ENCODE data around the gene NIPBL. TPM values are rescaled to one million over a fixed set of nuclear protein-coding genes. Genes with fewer than 3 reads are reported as not detected.

The NIPBL gene
- polyA plus RNA-seq, 1 of the 3 experiments (the other 2 are of a cell fraction), result 5.2 TPM

- H3K27me3 ChIP-seq (ENCODE audit: insufficient read depth), result no peaks in the 10 kb centered on the region
- H3F3A ChIP-seq (replicated peaks; ENCODE audit: insufficient read depth), result no peaks in the 10 kb centered on the region
- no peak overlapping the region for H3K4me3 ChIP-seq (ENCODE audit: low read depth in 2 of 2, low read length in 1 of 2)
- H3K27ac ChIP-seq (ENCODE audit: low read depth in 2 of 2, low read length in 1 of 2), result no peak overlapping the region
- no peak for DNase-seq
- peaks cover 0 to 5% of the 10 kb centered on the region in 2 experiments; a peak in 2 of 4 replicates for H3K4me1 ChIP-seq (ENCODE audit: control insufficient read depth in 1 of 2, insufficient read depth in 2 of 2, low read depth in 1 of 2, low read length in 1 of 2)
- H3K9me2 ChIP-seq, result no peaks in the 10 kb centered on the region
- no peaks in the 10 kb centered on the region for H3K9me3 ChIP-seq
- POLR2A ChIA-PET, result no interaction called here
- WGBS (ENCODE audit: low lambda C conversion rate), result 100% methylated on average over 2 of the region's 2 CpGs
- no peak overlapping the region for H3K4me2 ChIP-seq
- H3K9ac ChIP-seq, result no peak overlapping the region
- peaks cover 94% of the 10 kb centered on the region for H4K20me1 ChIP-seq (ENCODE audit: insufficient read depth)
- TF ChIP-seq RAD21 (IDR thresholded peaks at IDR 0.05; ENCODE audit: low read length) (no peak), JUND (IDR thresholded peaks at IDR 0.05) (no peak), RXRA (IDR thresholded peaks at IDR 0.05; ENCODE audit: borderline replicate concordance, low read depth) (no peak), USF2 (IDR thresholded peaks at IDR 0.05; ENCODE audit: borderline replicate concordance, low read depth, low read length) (no peak), EZH2phosphoT487 (IDR thresholded peaks at IDR 0.05; ENCODE audit: borderline replicate concordance, low read depth) (no peak), GATA2 (CRISPR knock-in tag; IDR thresholded peaks at IDR 0.05) (no peak), MEF2A (IDR thresholded peaks at IDR 0.05; ENCODE audit: borderline replicate concordance, low read depth) (no peak), TEAD4 (IDR thresholded peaks at IDR 0.05; ENCODE audit: borderline replicate concordance, insufficient read depth) (no peak), SIN3A (IDR thresholded peaks at IDR 0.05; ENCODE audit: borderline replicate concordance, low read depth, low read length) (no peak), GABPA (IDR thresholded peaks at IDR 0.05; ENCODE audit: low read depth) (no peak), RCOR1 (IDR thresholded peaks at IDR 0.05; ENCODE audit: low read length) (no peak), FOXJ3 (CRISPR knock-in tag; IDR thresholded peaks at IDR 0.05) (no peak), ELF1 (IDR thresholded peaks at IDR 0.05) (no peak), FOXM1 (IDR thresholded peaks at IDR 0.05; ENCODE audit: low read depth) (no peak), NRF1 (IDR thresholded peaks at IDR 0.05; ENCODE audit: low read depth, low read length) (no peak)
- TF ChIP-seq, protein P1, sequence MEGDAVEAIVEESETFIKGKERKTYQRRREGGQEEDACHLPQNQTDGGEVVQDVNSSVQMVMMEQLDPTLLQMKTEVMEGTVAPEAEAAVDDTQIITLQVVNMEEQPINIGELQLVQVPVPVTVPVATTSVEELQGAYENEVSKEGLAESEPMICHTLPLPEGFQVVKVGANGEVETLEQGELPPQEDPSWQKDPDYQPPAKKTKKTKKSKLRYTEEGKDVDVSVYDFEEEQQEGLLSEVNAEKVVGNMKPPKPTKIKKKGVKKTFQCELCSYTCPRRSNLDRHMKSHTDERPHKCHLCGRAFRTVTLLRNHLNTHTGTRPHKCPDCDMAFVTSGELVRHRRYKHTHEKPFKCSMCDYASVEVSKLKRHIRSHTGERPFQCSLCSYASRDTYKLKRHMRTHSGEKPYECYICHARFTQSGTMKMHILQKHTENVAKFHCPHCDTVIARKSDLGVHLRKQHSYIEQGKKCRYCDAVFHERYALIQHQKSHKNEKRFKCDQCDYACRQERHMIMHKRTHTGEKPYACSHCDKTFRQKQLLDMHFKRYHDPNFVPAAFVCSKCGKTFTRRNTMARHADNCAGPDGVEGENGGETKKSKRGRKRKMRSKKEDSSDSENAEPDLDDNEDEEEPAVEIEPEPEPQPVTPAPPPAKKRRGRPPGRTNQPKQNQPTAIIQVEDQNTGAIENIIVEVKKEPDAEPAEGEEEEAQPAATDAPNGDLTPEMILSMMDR (IDR thresholded peaks at IDR 0.05), result no peak
- TF ChIP-seq, protein P2, sequence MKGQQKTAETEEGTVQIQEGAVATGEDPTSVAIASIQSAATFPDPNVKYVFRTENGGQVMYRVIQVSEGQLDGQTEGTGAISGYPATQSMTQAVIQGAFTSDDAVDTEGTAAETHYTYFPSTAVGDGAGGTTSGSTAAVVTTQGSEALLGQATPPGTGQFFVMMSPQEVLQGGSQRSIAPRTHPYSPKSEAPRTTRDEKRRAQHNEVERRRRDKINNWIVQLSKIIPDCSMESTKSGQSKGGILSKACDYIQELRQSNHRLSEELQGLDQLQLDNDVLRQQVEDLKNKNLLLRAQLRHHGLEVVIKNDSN (IDR thresholded peaks at IDR 0.05; ENCODE audit: borderline replicate concordance, low read depth), result no peak
- TF ChIP-seq, protein P3, sequence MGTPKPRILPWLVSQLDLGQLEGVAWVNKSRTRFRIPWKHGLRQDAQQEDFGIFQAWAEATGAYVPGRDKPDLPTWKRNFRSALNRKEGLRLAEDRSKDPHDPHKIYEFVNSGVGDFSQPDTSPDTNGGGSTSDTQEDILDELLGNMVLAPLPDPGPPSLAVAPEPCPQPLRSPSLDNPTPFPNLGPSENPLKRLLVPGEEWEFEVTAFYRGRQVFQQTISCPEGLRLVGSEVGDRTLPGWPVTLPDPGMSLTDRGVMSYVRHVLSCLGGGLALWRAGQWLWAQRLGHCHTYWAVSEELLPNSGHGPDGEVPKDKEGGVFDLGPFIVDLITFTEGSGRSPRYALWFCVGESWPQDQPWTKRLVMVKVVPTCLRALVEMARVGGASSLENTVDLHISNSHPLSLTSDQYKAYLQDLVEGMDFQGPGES (IDR thresholded peaks at IDR 0.05; ENCODE audit: low read depth, low read length), result no peak
- peaks cover 100% of the 10 kb centered on the region for H3K79me2 ChIP-seq (ENCODE audit: insufficient read depth)
- peaks cover 0 to 7% of the 10 kb centered on the region in 2 experiments for H3K36me3 ChIP-seq (replicated peaks in 1 of 2; ENCODE audit: control insufficient read depth in 1 of 2, insufficient read depth in 2 of 2, low read length in 1 of 2)
- no peak overlapping the region for H2AFZ ChIP-seq (ENCODE audit: low read depth)
- CTCF ChIA-PET, result no interaction called here
Observed at GRCh38 chr5:36908544-36909260, 32.1 kb downstream of the NIPBL start.

All from SK-N-SH (cell line).